Measurements from ENCODE around the gene SLC4A8. TPM values are rescaled to one million over a fixed set of nuclear protein-coding genes. Genes with fewer than 3 reads are reported as not detected.

The SLC4A8 gene
- total and polyA plus RNA-seq, 4 donors = 1.1 to 12.2 (median 3.0) TPM

GRCh38 chr12:51404627-51405026 is 20.0 kb upstream of the SLC4A8 start:
- DNase-seq (no peak), ATAC-seq (ENCODE audit: insufficient read depth, low FRiP score) (no peak)
- H3K36me3 ChIP-seq (ENCODE audit: control insufficient read depth in 4 of 4, insufficient read depth in 4 of 4, low read length in 4 of 4) = no peaks in the 10 kb centered on the region
- H3K9ac ChIP-seq (ENCODE audit: insufficient read depth in 1 of 2, low read length in 2 of 2) = no peak overlapping the region
- H3K9me3 ChIP-seq (ENCODE audit: control insufficient read depth in 4 of 4, insufficient read depth in 3 of 4, low read length in 3 of 4) = peaks cover 0 to 3% (median 0%) of the 10 kb centered on the region in 4 donors
- H3K27ac ChIP-seq (ENCODE audit: low read depth in 1 of 2, low read length in 1 of 2) = no peak overlapping the region
- WGBS, 2 donors = 96% methylated on average over 3 of the region's 3 CpGs
- H3K4me1 ChIP-seq (ENCODE audit: control insufficient read depth in 5 of 5, insufficient read depth in 5 of 5, low read length in 5 of 5) = peaks cover 0 to 4% (median 0%) of the 10 kb centered on the region in 5 donors
- no peak for TF ChIP-seq CTCF (IDR thresholded peaks at IDR 0.05; ENCODE audit: control extremely low read depth, extremely low read depth)
- no peak overlapping the region for H3K4me3 ChIP-seq
- H3K27me3 ChIP-seq (ENCODE audit: control insufficient read depth in 3 of 3, insufficient read depth in 3 of 3, low read length in 2 of 3) = no peaks in the 10 kb centered on the region

- WGBS, 2 donors = 92 to 95% methylated on average over 3 of the region's 3 CpGs
Observed at GRCh38 chr12:51405801-51406207, 18.8 kb upstream of the SLC4A8 start.

GRCh38 chr12:51406290-51406689 is 18.3 kb upstream of the SLC4A8 start:
- WGBS, 2 donors = 62 to 83% methylated on average over 3 of the region's 3 CpGs
- no peak for ATAC-seq (ENCODE audit: insufficient read depth, low FRiP score)
- no peak for DNase-seq
- no peaks in the 10 kb centered on the region for H3K36me3 ChIP-seq (ENCODE audit: control insufficient read depth in 4 of 4, insufficient read depth in 4 of 4, low read length in 4 of 4)
- H3K4me1 ChIP-seq (ENCODE audit: control insufficient read depth in 5 of 5, insufficient read depth in 5 of 5, low read length in 5 of 5) = peaks cover 0 to 4% (median 0%) of the 10 kb centered on the region in 5 donors
- H3K27ac ChIP-seq (ENCODE audit: low read depth in 1 of 2, low read length in 1 of 2) = no peak overlapping the region
- H3K9ac ChIP-seq (ENCODE audit: insufficient read depth in 1 of 2, low read length in 2 of 2) = no peak overlapping the region
- H3K9me3 ChIP-seq (ENCODE audit: control insufficient read depth in 4 of 4, insufficient read depth in 3 of 4, low read length in 3 of 4) = peaks cover 0 to 3% (median 0%) of the 10 kb centered on the region in 4 donors
- no peaks in the 10 kb centered on the region for H3K27me3 ChIP-seq (ENCODE audit: control insufficient read depth in 3 of 3, insufficient read depth in 3 of 3, low read length in 2 of 3)
- no peak for TF ChIP-seq CTCF (IDR thresholded peaks at IDR 0.05; ENCODE audit: control extremely low read depth, extremely low read depth)
- H3K4me3 ChIP-seq = no peak overlapping the region

More at GRCh38 chr12:51405801-51406207, 18.8 kb upstream of the SLC4A8 start:
- Histone ChIP-seq H3K27me3 (ENCODE audit: control insufficient read depth in 3 of 3, insufficient read depth in 3 of 3, low read length in 2 of 3) (no peaks in the 10 kb centered on the region), H3K36me3 (ENCODE audit: control insufficient read depth in 4 of 4, insufficient read depth in 4 of 4, low read length in 4 of 4) (no peaks in the 10 kb centered on the region), H3K9ac (ENCODE audit: insufficient read depth in 1 of 2, low read length in 2 of 2) (no peak overlapping the region), H3K4me3 (no peak overlapping the region), H3K27ac (ENCODE audit: low read depth in 1 of 2, low read length in 1 of 2) (no peak overlapping the region), H3K9me3 (ENCODE audit: control insufficient read depth in 4 of 4, insufficient read depth in 3 of 4, low read length in 3 of 4) (peaks cover 0 to 3% (median 0%) of the 10 kb centered on the region in 4 donors), H3K4me1 (ENCODE audit: control insufficient read depth in 5 of 5, insufficient read depth in 5 of 5, low read length in 5 of 5) (peaks cover 0 to 4% (median 0%) of the 10 kb centered on the region in 5 donors)
- ATAC-seq (ENCODE audit: insufficient read depth, low FRiP score) = no peak
- TF ChIP-seq CTCF (IDR thresholded peaks at IDR 0.05; ENCODE audit: control extremely low read depth, extremely low read depth) = no peak
- no peak for DNase-seq

GRCh38 chr12:51406859-51407258 is 17.8 kb upstream of the SLC4A8 start:
- no peak overlapping the region for H3K9ac ChIP-seq (ENCODE audit: insufficient read depth in 1 of 2, low read length in 2 of 2)
- peaks cover 0 to 4% (median 0%) of the 10 kb centered on the region in 5 donors for H3K4me1 ChIP-seq (ENCODE audit: control insufficient read depth in 5 of 5, insufficient read depth in 5 of 5, low read length in 5 of 5)
- H3K27ac ChIP-seq (ENCODE audit: low read depth in 1 of 2, low read length in 1 of 2) = no peak overlapping the region
- ATAC-seq (ENCODE audit: insufficient read depth, low FRiP score) = no peak
- TF ChIP-seq CTCF (IDR thresholded peaks at IDR 0.05; ENCODE audit: control extremely low read depth, extremely low read depth) = no peak
- H3K9me3 ChIP-seq (ENCODE audit: control insufficient read depth in 4 of 4, insufficient read depth in 3 of 4, low read length in 3 of 4) = peaks cover 0 to 3% (median 0%) of the 10 kb centered on the region in 4 donors
- 84 to 89% methylated on average over 5 of the region's 5 CpGs for WGBS, 2 donors
- no peaks in the 10 kb centered on the region for H3K27me3 ChIP-seq (ENCODE audit: control insufficient read depth in 3 of 3, insufficient read depth in 3 of 3, low read length in 2 of 3)
- no peak for DNase-seq
- no peak overlapping the region for H3K4me3 ChIP-seq
- H3K36me3 ChIP-seq (ENCODE audit: control insufficient read depth in 4 of 4, insufficient read depth in 4 of 4, low read length in 4 of 4) = no peaks in the 10 kb centered on the region

All from lung (tissue), 12 donors.